ENCODE data around the gene CERS6. TPM values are rescaled to one million over a fixed set of nuclear protein-coding genes. Genes with fewer than 3 reads are reported as not detected.

The CERS6 gene
- total and polyA plus RNA-seq, 2 experiments from 2014 or later = 8.3 to 16.0 TPM

DNA sequence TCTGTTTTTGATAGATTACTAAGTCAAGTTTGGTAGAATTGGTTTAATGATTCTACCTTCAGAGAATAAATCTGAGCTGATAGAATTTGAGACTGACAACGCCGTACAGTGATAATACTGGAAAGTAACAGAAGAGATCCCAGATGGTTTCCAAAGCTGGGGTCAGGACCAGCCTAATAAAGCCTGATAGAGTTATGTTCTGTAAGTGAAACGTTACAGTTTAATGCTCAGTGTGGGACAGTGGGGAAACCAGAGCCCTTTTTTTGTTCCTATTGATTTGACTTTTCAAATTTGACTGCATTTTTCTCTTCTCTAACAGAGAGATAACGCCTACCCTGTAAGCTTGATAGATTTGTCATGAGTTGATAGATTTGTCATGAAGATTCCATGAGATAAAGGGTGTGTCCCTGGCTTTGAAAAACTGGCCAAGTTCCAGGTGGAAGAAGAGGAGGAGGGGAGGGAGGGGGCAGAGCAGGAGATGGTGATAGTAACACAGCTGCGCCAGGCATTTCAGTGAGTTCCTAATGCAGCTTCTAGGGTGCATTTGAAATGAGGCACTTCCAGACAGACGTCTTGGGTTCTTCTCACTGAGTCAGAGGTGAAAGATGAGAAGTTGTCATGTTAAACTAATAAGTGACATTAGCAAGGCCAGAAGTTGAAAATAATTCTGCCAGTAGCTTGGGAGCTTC, 65.1 kb downstream of the CERS6 start:
- no peaks in the 10 kb centered on the region for H3K9me3 ChIP-seq (ENCODE audit: low read depth)
- no peaks in the 10 kb centered on the region for H4K20me1 ChIP-seq (ENCODE audit: insufficient read depth)
- H3K79me2 ChIP-seq (ENCODE audit: insufficient read depth) = peaks cover 70% of the 10 kb centered on the region
- DNase-seq = peak; percentile 37
- peaks cover 31% of the 10 kb centered on the region for H3K4me1 ChIP-seq (ENCODE audit: insufficient read depth)
- WGBS, 2 experiments (ENCODE audit: low coverage in 1 of 2, low lambda C conversion rate in 2 of 2, missing lambda C conversion rate in 2 of 2) = 61 to 67% methylated on average over 6 of the region's 6 CpGs
- peak overlapping the region; percentile 3; the same call in 1 of the 2 replicates for H3K9ac ChIP-seq
- no peak overlapping the region for H3K27ac ChIP-seq
- TF ChIP-seq EZH2phosphoT487 (IDR thresholded peaks at IDR 0.05; ENCODE audit: insufficient read depth, low read depth) (no peak), EZH2 (IDR thresholded peaks at IDR 0.05; ENCODE audit: insufficient read depth, poor library complexity, severe bottlenecking) (no peak)
- peak overlapping the region; percentile 12; the same call in 1 of the 2 replicates for H2AFZ ChIP-seq
- in situ Hi-C loops (cut with MboI) = no loop called here
- no peaks in the 10 kb centered on the region for H3K27me3 ChIP-seq (replicated peaks; ENCODE audit: insufficient read depth)
- peaks cover 10% of the 10 kb centered on the region for H3F3A ChIP-seq (ENCODE audit: insufficient read depth)
- H3K36me3 ChIP-seq (ENCODE audit: low read depth) = no peaks in the 10 kb centered on the region
- peak overlapping the region; percentile 44 for H3K4me2 ChIP-seq (ENCODE audit: unreplicated experiment)
- H3K4me3 ChIP-seq = peak overlapping the region; percentile 8; the same call in 1 of the 2 replicates
- H3K9me2 ChIP-seq (ENCODE audit: insufficient read depth) = no peaks in the 10 kb centered on the region

GRCh38 chr2:168522446-168522845, 66.4 kb downstream of the CERS6 start:
- no peaks in the 10 kb centered on the region for H3K9me3 ChIP-seq (ENCODE audit: low read depth)
- in situ Hi-C loops (cut with MboI) = no loop called here
- H3K4me3 ChIP-seq = no peak overlapping the region
- no peaks in the 10 kb centered on the region for H3K9me2 ChIP-seq (ENCODE audit: insufficient read depth)
- H3K4me1 ChIP-seq (ENCODE audit: insufficient read depth) = peaks cover 40% of the 10 kb centered on the region
- DNase-seq = no peak
- H2AFZ ChIP-seq = no peak overlapping the region
- H3K4me2 ChIP-seq (ENCODE audit: unreplicated experiment) = no peak overlapping the region
- H3K27me3 ChIP-seq (replicated peaks; ENCODE audit: insufficient read depth) = no peaks in the 10 kb centered on the region
- no peaks in the 10 kb centered on the region for H4K20me1 ChIP-seq (ENCODE audit: insufficient read depth)
- WGBS, 2 experiments (ENCODE audit: low coverage in 1 of 2, low lambda C conversion rate in 2 of 2, missing lambda C conversion rate in 2 of 2) = 76 to 86% methylated on average over 2 of the region's 2 CpGs
- no peak overlapping the region for H3K9ac ChIP-seq
- peaks cover 3% of the 10 kb centered on the region; the same call in 1 of the 2 replicates for H3F3A ChIP-seq (ENCODE audit: insufficient read depth)
- TF ChIP-seq EZH2phosphoT487 (IDR thresholded peaks at IDR 0.05; ENCODE audit: insufficient read depth, low read depth) = no peak
- H3K36me3 ChIP-seq (ENCODE audit: low read depth) = no peaks in the 10 kb centered on the region
- H3K79me2 ChIP-seq (ENCODE audit: insufficient read depth) = peaks cover 74% of the 10 kb centered on the region
- no peak overlapping the region for H3K27ac ChIP-seq

DNA sequence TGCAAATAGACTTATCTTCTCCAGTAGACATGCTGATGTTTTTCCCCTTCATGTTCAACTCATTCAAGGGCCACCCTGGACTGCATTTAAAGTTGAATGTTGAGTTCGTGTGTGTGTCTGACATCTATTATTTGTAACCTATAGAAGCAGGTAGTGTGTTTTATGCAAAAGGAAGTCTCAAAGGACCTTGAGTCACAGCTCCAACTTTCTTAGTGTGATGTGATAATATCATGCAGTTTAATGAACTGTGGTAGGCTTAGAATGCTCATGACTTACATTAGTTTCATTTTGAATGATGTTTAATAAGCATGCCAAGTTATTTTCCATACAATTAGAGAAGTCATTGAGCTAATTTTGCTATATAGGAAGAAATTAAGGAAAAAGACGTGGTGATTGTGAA, 67.9 kb downstream of the CERS6 start:
- in situ Hi-C loops (cut with MboI) = no loop called here
- H3K79me2 ChIP-seq (ENCODE audit: insufficient read depth) = peaks cover 81% of the 10 kb centered on the region

GRCh38 chr2:168525020-168525419, 68.9 kb downstream of the CERS6 start:
- H3K4me3 ChIP-seq = no peak overlapping the region
- no peak overlapping the region for H3K27ac ChIP-seq
- 86 to 90% methylated on average over 3 of the region's 3 CpGs for WGBS, 2 experiments (ENCODE audit: low coverage in 1 of 2, low lambda C conversion rate in 2 of 2, missing lambda C conversion rate in 2 of 2)
- no peak overlapping the region for H3K4me2 ChIP-seq (ENCODE audit: unreplicated experiment)
- no peak for TF ChIP-seq EZH2phosphoT487 (IDR thresholded peaks at IDR 0.05; ENCODE audit: insufficient read depth, low read depth)
- no peak for TF ChIP-seq EZH2 (IDR thresholded peaks at IDR 0.05; ENCODE audit: insufficient read depth, poor library complexity, severe bottlenecking)
- H3K9me2 ChIP-seq (ENCODE audit: insufficient read depth) = no peaks in the 10 kb centered on the region
- H3K79me2 ChIP-seq (ENCODE audit: insufficient read depth) = peaks cover 74% of the 10 kb centered on the region
- peaks cover 14% of the 10 kb centered on the region for H3F3A ChIP-seq (ENCODE audit: insufficient read depth)
- in situ Hi-C loops (cut with MboI) = no loop called here
- H2AFZ ChIP-seq = no peak overlapping the region
- H3K4me1 ChIP-seq (ENCODE audit: insufficient read depth) = peaks cover 46% of the 10 kb centered on the region
- H3K36me3 ChIP-seq (ENCODE audit: low read depth) = no peaks in the 10 kb centered on the region
- no peak overlapping the region for H3K9ac ChIP-seq
- no peaks in the 10 kb centered on the region for H3K27me3 ChIP-seq (replicated peaks; ENCODE audit: insufficient read depth)
- DNase-seq = no peak
- no peaks in the 10 kb centered on the region for H4K20me1 ChIP-seq (ENCODE audit: insufficient read depth)
- no peaks in the 10 kb centered on the region for H3K9me3 ChIP-seq (ENCODE audit: low read depth)

More for the DNA sequence above, 67.9 kb downstream of the CERS6 start:
- H3K9me3 ChIP-seq (ENCODE audit: low read depth) = no peaks in the 10 kb centered on the region
- TF ChIP-seq EZH2phosphoT487 (IDR thresholded peaks at IDR 0.05; ENCODE audit: insufficient read depth, low read depth) (no peak), EZH2 (IDR thresholded peaks at IDR 0.05; ENCODE audit: insufficient read depth, poor library complexity, severe bottlenecking) (no peak)
- no peak overlapping the region for H2AFZ ChIP-seq
- no peak overlapping the region for H3K27ac ChIP-seq
- H3F3A ChIP-seq (ENCODE audit: insufficient read depth) = peaks cover 5% of the 10 kb centered on the region
- H3K27me3 ChIP-seq (replicated peaks; ENCODE audit: insufficient read depth) = no peaks in the 10 kb centered on the region
- no peaks in the 10 kb centered on the region for H3K9me2 ChIP-seq (ENCODE audit: insufficient read depth)
- no peak for DNase-seq
- H3K36me3 ChIP-seq (ENCODE audit: low read depth) = no peaks in the 10 kb centered on the region
- H3K4me3 ChIP-seq = no peak overlapping the region
- H3K9ac ChIP-seq = no peak overlapping the region
- H3K4me2 ChIP-seq (ENCODE audit: unreplicated experiment) = no peak overlapping the region
- H3K4me1 ChIP-seq (ENCODE audit: insufficient read depth) = peaks cover 37% of the 10 kb centered on the region
- no peaks in the 10 kb centered on the region for H4K20me1 ChIP-seq (ENCODE audit: insufficient read depth)
- 82 to 86% methylated on average over 2 of the region's 2 CpGs for WGBS, 2 experiments (ENCODE audit: low coverage in 1 of 2, low lambda C conversion rate in 2 of 2, missing lambda C conversion rate in 2 of 2)
